Measurements from ENCODE around the gene ARFGEF2. TPM values are rescaled to one million over a fixed set of nuclear protein-coding genes. Genes with fewer than 3 reads are reported as not detected.
"Not testable (repeated sequence)": the region's sequence is repeated elsewhere in the genome, so short reads cannot be mapped to it uniquely, and the experiment has no call there.

Gene ARFGEF2
- total RNA-seq, 1 experiment from 2014 or later = 30.3 TPM

- no peak for DNase-seq (ENCODE audit: unreplicated experiment)
- Mint-ChIP-seq H3K27me3 (ENCODE audit: insufficient read depth, unreplicated experiment) (peaks cover 17% of the 10 kb centered on the region), H3K36me3 (ENCODE audit: insufficient read depth, unreplicated experiment) (no peaks in the 10 kb centered on the region), H3K9me3 (ENCODE audit: unreplicated experiment) (no peaks in the 10 kb centered on the region), H3K4me1 (ENCODE audit: insufficient read depth, unreplicated experiment) (no peaks in the 10 kb centered on the region), H3K4me3 (ENCODE audit: unreplicated experiment) (no peak overlapping the region), H3K27ac (ENCODE audit: low read depth, unreplicated experiment) (no peak overlapping the region)
- intact Hi-C loops (cut with micrococcal nuclease) = no loop called here
- TF ChIP-seq CTCF (IDR thresholded peaks at IDR 0.05; ENCODE audit: unreplicated experiment) = no peak
- no TSS peak for BruUV-seq (replicated peaks)
- ChIA-PET POLR2A (interaction anchor here (0.6 to 1.0 kb wide), 2 partner anchors 74 to 228 kb away, joined by 3 to 5 read pairs; no protein-coding TSS in a partner anchor), CTCF (no interaction called here)
Measured at GRCh38 chr20:48885237-48885636, 36.3 kb upstream of the ARFGEF2 start.

DNA sequence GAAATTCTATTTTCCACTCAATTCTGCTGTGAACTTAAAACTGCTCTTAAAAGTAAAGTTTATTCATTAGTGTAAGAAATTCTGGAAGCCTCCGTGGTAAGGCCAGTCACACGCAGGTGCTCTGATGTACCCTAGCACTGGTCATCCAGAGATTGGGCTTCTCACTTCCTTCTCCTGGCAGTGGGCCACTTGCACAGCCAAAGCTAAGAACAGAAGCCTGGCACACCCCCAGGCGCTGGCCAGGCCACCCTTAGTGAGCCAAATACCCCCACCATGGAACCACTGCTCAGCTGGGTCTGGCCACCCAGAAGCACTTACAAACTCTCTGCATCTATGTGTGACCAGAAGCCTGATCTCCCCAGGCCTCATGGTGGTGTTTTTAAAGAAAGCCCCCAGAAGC, 35.3 kb upstream of the ARFGEF2 start:
- peaks cover 5% of the 10 kb centered on the region for H3K9me3 Mint-ChIP-seq (ENCODE audit: unreplicated experiment)
- ChIA-PET POLR2A (no interaction called here), CTCF (interaction anchor here (1.5 kb wide), 1 partner anchor 229 kb away, joined by 6 read pairs; no protein-coding TSS in a partner anchor)
- no peak overlapping the region for H3K4me3 Mint-ChIP-seq (ENCODE audit: unreplicated experiment)
- H3K4me1 Mint-ChIP-seq (ENCODE audit: insufficient read depth, unreplicated experiment) = no peaks in the 10 kb centered on the region
- no peaks in the 10 kb centered on the region for H3K36me3 Mint-ChIP-seq (ENCODE audit: insufficient read depth, unreplicated experiment)
- TF ChIP-seq CTCF (IDR thresholded peaks at IDR 0.05; ENCODE audit: unreplicated experiment) = no peak
- no TSS peak for BruUV-seq (replicated peaks)
- DNase-seq (ENCODE audit: unreplicated experiment) = no peak
- peaks cover 26% of the 10 kb centered on the region for H3K27me3 Mint-ChIP-seq (ENCODE audit: insufficient read depth, unreplicated experiment)
- intact Hi-C loops (cut with micrococcal nuclease) = no loop called here
- H3K27ac Mint-ChIP-seq (ENCODE audit: low read depth, unreplicated experiment) = no peak overlapping the region

DNA sequence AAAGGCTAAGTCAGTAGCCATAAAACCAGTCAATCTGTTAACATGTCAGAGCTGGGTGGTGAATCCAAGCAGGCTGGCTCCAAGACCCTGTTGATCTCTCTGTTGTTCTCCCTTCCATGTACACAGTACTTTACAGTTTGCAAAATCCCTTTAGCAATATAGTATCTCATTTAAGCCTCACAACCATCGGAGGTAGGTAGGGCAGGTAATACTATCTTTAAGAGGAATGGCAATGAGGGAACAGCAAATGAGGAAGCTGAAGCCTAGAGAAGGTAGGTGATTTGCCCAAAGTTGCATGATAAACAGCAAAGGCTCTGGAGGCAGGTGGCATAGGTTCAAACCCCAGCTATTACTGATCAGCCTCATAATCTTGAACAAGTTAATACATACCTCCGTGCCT, 34.7 kb upstream of the ARFGEF2 start:
- DNase-seq (ENCODE audit: unreplicated experiment) = no peak
- Mint-ChIP-seq H3K27me3 (ENCODE audit: insufficient read depth, unreplicated experiment) (peaks cover 32% of the 10 kb centered on the region), H3K36me3 (ENCODE audit: insufficient read depth, unreplicated experiment) (no peaks in the 10 kb centered on the region), H3K4me3 (ENCODE audit: unreplicated experiment) (no peak overlapping the region), H3K9me3 (ENCODE audit: unreplicated experiment) (peaks cover 8% of the 10 kb centered on the region), H3K27ac (ENCODE audit: low read depth, unreplicated experiment) (no peak overlapping the region), H3K4me1 (ENCODE audit: insufficient read depth, unreplicated experiment) (no peaks in the 10 kb centered on the region)
- CTCF ChIA-PET = interaction anchor here (0.5 to 1.5 kb wide), 3 partner anchors 18 to 230 kb away, joined by 3 to 6 read pairs (median 3); no protein-coding TSS in a partner anchor
- BruUV-seq (replicated peaks) = no TSS peak
- POLR2A ChIA-PET = interaction anchor here (0.8 kb wide), 1 partner anchor 11 kb away, joined by 3 read pairs; no protein-coding TSS in a partner anchor
- no peak for TF ChIP-seq CTCF (IDR thresholded peaks at IDR 0.05; ENCODE audit: unreplicated experiment)
- intact Hi-C loops (cut with micrococcal nuclease) = no loop called here

DNA sequence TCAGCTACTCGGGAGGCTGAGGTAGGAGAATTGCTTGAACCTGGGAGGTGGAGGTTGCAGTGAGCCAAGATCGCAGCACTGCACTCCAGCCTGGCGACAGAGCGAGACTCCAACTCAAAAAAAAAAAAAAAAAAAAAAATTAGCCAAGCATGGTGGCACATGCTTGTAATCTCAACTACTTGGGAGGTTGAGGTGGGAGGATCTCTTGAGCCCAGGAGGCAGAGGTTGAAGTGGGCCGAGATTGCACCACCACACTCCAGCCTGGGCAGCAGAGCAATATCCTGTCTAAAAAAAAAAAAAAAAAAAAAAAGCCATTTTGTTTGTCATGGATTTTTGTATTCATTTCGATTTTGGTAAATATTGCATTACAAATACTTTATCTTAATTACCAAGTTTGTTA, 33.0 kb upstream of the ARFGEF2 start:
- POLR2A ChIA-PET; H3K4me1 Mint-ChIP-seq (ENCODE audit: insufficient read depth, unreplicated experiment); intact Hi-C loops (cut with micrococcal nuclease); DNase-seq (ENCODE audit: unreplicated experiment); H3K9me3 Mint-ChIP-seq (ENCODE audit: unreplicated experiment); H3K4me3 Mint-ChIP-seq (ENCODE audit: unreplicated experiment); H3K36me3 Mint-ChIP-seq (ENCODE audit: insufficient read depth, unreplicated experiment); BruUV-seq (replicated peaks); H3K27ac Mint-ChIP-seq (ENCODE audit: low read depth, unreplicated experiment): not testable (repeated sequence)
- CTCF ChIA-PET = interaction anchor here (1.1 kb wide), 1 partner anchor 17 kb away, joined by 5 read pairs; no protein-coding TSS in a partner anchor
- H3K27me3 Mint-ChIP-seq (ENCODE audit: insufficient read depth, unreplicated experiment) = peaks cover 45% of the 10 kb centered on the region
